ENCODE results near the gene KLF17.

Gene KLF17

DNA sequence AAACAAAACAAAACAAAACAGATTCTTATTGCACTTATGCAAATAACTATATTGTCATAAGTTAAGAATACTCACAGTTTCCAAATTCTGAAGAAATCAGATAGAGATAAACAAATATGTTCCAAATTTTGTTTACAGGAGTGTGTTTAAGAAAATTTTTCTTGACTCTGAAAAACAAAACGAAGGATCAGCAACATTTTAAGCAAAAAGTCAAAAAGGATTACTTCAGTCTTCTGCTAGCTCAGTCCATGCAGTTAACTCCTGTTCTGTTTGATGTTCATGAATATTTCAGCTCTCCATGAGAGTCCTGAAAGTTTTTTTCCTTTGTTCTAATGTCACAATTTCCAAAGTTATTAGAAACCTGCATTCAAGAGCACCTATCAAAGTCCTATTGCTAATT lies 56.0 kb downstream of the KLF17 start:
- H3K4me3 ChIP-seq (ENCODE audit: low read length): no peak overlapping the region
- H3K27ac ChIP-seq (ENCODE audit: low read depth, low read length): no peak overlapping the region
- no peaks in the 10 kb centered on the region for H3K27me3 ChIP-seq (ENCODE audit: control insufficient read depth, insufficient read depth, low read length)
- H3K9ac ChIP-seq (ENCODE audit: low read length): no peak overlapping the region
- H3K4me1 ChIP-seq (ENCODE audit: control insufficient read depth, insufficient read depth, low read length): no peaks in the 10 kb centered on the region
- H3K36me3 ChIP-seq (ENCODE audit: control insufficient read depth, insufficient read depth, low read length): no peaks in the 10 kb centered on the region

Measured in rectal smooth muscle tissue (tissue), 1 donor.